ENCODE data around the gene CSTF1.

Gene CSTF1

DNA sequence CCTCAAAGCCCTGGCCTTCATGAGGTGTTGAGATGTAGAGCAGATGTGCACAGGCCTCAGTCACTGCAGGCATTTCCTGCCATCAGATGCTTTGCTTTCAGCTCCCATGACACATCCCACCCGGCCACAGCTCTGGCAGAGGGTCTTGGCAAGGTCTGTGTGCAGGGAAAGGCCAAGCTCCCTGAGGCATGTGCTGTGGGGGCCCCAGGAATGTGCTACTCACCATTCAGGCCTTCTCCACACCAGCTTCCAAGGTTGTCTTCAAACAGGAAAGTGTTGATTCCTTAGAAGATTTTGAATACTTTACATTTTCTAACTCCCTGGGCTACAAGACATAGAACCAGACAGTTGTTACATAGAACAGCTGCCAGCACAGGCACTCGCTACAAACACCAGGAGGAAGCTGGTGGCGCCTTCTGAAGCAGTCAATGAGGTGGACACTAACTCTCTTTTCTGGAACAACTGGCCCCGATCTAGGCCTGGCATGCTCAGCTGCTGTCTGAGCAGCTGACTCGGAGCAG is 47.4 kb downstream of the CSTF1 start:
- Histone ChIP-seq H3K27me3 (ENCODE audit: insufficient read depth, poor library complexity, severe bottlenecking) (no peaks in the 10 kb centered on the region), H3K4me3 (ENCODE audit: severe bottlenecking) (no peak overlapping the region), H3K4me1 (ENCODE audit: insufficient read depth, poor library complexity, severe bottlenecking) (no peaks in the 10 kb centered on the region), H3K27ac (ENCODE audit: poor library complexity, severe bottlenecking) (no peak overlapping the region), H3K9me3 (ENCODE audit: severe bottlenecking) (no peaks in the 10 kb centered on the region), H3K36me3 (ENCODE audit: low read depth) (no peaks in the 10 kb centered on the region)
- TF ChIP-seq, protein P1, sequence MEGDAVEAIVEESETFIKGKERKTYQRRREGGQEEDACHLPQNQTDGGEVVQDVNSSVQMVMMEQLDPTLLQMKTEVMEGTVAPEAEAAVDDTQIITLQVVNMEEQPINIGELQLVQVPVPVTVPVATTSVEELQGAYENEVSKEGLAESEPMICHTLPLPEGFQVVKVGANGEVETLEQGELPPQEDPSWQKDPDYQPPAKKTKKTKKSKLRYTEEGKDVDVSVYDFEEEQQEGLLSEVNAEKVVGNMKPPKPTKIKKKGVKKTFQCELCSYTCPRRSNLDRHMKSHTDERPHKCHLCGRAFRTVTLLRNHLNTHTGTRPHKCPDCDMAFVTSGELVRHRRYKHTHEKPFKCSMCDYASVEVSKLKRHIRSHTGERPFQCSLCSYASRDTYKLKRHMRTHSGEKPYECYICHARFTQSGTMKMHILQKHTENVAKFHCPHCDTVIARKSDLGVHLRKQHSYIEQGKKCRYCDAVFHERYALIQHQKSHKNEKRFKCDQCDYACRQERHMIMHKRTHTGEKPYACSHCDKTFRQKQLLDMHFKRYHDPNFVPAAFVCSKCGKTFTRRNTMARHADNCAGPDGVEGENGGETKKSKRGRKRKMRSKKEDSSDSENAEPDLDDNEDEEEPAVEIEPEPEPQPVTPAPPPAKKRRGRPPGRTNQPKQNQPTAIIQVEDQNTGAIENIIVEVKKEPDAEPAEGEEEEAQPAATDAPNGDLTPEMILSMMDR (IDR thresholded peaks at IDR 0.05; ENCODE audit: poor library complexity, severe bottlenecking): no peak
- DNase-seq (ENCODE audit: low spot score) (peak; percentile 69), ATAC-seq (ENCODE audit: low read depth) (peak; percentile 42)

DNA sequence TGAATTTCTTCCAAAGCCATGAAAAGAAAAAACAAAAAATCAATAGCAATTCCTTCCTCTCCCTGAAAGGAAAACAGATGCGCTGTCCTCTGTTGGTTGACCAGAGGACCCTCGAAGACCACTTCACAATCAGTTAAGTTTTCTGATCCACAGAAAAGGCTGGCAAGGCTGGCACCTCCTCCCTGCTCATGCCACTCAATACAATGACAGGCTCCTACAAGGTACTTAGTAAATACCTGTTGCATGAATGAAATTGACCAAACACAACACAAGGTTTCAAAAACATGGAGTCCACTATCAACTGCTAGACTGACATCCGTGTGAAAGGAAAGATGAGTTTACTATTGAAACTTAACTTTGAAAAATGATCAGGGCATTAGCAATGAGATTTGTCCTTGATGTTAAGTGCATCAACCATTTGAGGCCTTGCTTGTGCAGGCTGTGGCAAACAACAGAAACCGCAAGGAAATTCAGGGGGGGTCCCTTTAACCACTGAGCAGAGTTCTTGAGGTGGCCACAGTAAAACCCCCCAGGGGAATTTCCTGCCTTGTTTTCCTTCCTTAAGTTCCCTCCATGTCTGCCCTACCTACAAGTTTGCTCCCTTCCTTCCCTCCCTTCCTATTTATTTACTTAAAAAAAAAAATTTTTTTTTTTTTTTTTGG is 48.0 kb downstream of the CSTF1 start:
- H3K36me3 ChIP-seq (ENCODE audit: low read depth): no peaks in the 10 kb centered on the region
- no peaks in the 10 kb centered on the region for H3K27me3 ChIP-seq (ENCODE audit: insufficient read depth, poor library complexity, severe bottlenecking)
- DNase-seq (ENCODE audit: low spot score) (peak; percentile 16), ATAC-seq (ENCODE audit: low read depth) (no peak)
- no peaks in the 10 kb centered on the region for H3K9me3 ChIP-seq (ENCODE audit: severe bottlenecking)
- no peak overlapping the region for H3K4me3 ChIP-seq (ENCODE audit: severe bottlenecking)
- no peak overlapping the region for H3K27ac ChIP-seq (ENCODE audit: poor library complexity, severe bottlenecking)
- TF ChIP-seq, protein P1 (IDR thresholded peaks at IDR 0.05; ENCODE audit: poor library complexity, severe bottlenecking): no peak
- no peaks in the 10 kb centered on the region for H3K4me1 ChIP-seq (ENCODE audit: insufficient read depth, poor library complexity, severe bottlenecking)

DNA sequence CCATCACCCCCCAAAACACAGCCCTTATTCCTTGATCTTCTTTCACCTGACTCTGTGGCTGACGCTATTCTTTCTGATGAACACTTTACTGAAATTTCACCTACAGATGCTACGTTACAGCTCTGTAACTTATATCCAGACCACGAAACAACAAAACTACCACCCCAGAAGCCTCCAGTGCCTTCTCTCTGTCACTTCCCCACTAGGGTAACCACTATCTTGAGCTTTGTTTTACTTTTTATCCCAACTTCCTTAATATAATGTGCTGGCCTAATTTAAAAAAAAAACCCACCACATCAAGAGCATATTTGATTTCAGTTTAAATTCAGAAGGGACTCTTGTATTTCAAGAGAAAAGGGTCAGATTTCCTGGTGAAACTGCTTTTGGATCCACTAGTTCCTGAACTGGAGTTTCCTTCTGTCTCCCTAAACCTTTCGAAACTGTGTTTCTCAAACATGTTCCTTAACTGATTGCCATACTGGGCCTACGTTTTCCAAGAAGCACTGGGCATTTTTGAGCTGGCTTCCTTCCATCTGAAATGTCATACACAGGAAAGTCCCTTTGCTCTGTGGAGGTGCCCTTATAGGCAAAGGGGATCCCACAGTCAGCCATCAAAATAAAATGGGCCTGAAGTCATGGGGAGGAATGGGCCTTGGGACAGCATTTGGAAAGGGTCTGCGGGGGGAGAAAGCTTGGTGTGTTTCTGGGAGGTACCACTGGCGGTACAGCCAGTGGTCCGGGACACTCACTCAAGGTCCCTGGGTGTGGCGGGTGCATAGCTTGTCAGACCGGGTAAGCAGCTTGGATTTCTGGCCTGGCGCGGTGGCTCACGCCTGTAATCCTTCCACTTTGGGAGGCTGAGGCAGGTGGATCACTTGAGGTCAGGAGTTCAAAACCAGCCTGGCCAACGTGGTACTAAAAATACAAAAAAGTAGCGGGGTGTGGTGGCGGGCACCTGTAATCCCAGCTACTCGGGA is 50.2 kb downstream of the CSTF1 start:
- no peak overlapping the region for H3K4me3 ChIP-seq (ENCODE audit: severe bottlenecking)
- H3K4me1 ChIP-seq (ENCODE audit: insufficient read depth, poor library complexity, severe bottlenecking): no peaks in the 10 kb centered on the region
- H3K36me3 ChIP-seq (ENCODE audit: low read depth): no peaks in the 10 kb centered on the region
- H3K27ac ChIP-seq (ENCODE audit: poor library complexity, severe bottlenecking): no peak overlapping the region
- H3K9me3 ChIP-seq (ENCODE audit: severe bottlenecking): no peaks in the 10 kb centered on the region
- peak; percentile 68 for DNase-seq (ENCODE audit: low spot score)
- TF ChIP-seq, protein P1 (IDR thresholded peaks at IDR 0.05; ENCODE audit: poor library complexity, severe bottlenecking): no peak
- H3K27me3 ChIP-seq (ENCODE audit: insufficient read depth, poor library complexity, severe bottlenecking): no peaks in the 10 kb centered on the region
- no peak for ATAC-seq (ENCODE audit: low read depth)

DNA sequence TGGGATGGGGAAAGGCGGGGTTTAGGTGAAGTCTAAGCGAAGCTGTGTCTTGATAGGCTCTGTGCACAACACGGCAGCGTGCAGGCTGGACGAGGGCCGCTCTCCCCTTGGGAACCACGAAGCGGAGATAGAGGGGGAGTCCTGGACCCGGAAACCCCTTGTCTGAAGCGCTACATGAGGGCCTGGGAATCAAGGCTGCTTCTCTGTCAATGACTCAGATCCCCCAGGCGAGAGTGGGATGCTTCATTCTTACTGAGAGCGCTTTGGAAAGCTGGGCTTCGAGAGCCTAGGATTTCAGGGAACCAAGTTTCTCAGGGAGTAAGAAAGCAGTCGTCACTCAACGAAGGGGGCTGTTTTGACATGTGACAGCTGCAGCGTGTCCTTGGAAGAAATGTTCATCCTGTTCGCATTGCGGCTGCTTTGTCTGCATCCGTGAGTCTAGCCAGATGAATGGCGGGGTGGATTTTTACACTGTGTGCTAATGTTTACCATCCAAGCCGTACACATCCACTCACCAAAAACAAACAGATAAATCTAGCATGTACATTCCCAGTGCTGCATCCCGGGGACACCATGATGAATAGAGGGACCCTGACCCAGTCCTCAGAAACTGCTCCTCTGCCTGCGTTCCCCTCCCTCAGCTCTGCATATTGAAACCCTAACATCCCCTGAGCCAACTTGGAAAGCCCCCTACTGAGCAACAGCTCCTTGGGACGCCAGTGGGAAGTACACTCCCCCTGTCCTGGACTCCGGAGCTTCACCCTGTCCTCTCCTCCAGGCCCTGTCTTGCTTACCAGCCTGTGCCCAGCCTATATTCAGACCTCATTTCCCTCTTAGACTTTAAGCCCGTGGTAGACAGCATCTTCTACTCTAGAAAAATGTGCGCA is 51.5 kb downstream of the CSTF1 start:
- TF ChIP-seq, protein P1 (IDR thresholded peaks at IDR 0.05; ENCODE audit: poor library complexity, severe bottlenecking): no peak
- no peak for ATAC-seq (ENCODE audit: low read depth)
- Histone ChIP-seq H3K4me1 (ENCODE audit: insufficient read depth, poor library complexity, severe bottlenecking) (no peaks in the 10 kb centered on the region), H3K4me3 (ENCODE audit: severe bottlenecking) (no peak overlapping the region), H3K36me3 (ENCODE audit: low read depth) (no peaks in the 10 kb centered on the region), H3K9me3 (ENCODE audit: severe bottlenecking) (no peaks in the 10 kb centered on the region), H3K27me3 (ENCODE audit: insufficient read depth, poor library complexity, severe bottlenecking) (no peaks in the 10 kb centered on the region), H3K27ac (ENCODE audit: poor library complexity, severe bottlenecking) (no peak overlapping the region)
- peak; percentile 75 for DNase-seq (ENCODE audit: low spot score)

All from RWPE2 (cell line).